SK-N-MC (cell line): ENCODE measurements around the gene HOXC9.

ENCODE experiments used
- EZH2 ChIP-seq: fragments of 200-600 bp; sonication (generic); IDR thresholded peaks from one replicate; pipeline ENCODE4 v1.6.1; 2017; ENCODE audit warnings: antibody characterized with exemption
- POLR2AphosphoS5 ChIP-seq: IDR thresholded peaks from 2 replicates; pipeline ENCODE4 v1.6.1; 2012; ENCODE audit warnings: mild to moderate bottlenecking, low read depth, low read length, borderline replicate concordance

- no peak for TF ChIP-seq EZH2
- TF ChIP-seq POLR2AphosphoS5, result no peak
These were observed 14.5 kb downstream of the HOXC9 start for GRCh38 chr12:54014377-54015017.
